Measurements from ENCODE around the gene ZNF768.

ZNF768 gene

DNA sequence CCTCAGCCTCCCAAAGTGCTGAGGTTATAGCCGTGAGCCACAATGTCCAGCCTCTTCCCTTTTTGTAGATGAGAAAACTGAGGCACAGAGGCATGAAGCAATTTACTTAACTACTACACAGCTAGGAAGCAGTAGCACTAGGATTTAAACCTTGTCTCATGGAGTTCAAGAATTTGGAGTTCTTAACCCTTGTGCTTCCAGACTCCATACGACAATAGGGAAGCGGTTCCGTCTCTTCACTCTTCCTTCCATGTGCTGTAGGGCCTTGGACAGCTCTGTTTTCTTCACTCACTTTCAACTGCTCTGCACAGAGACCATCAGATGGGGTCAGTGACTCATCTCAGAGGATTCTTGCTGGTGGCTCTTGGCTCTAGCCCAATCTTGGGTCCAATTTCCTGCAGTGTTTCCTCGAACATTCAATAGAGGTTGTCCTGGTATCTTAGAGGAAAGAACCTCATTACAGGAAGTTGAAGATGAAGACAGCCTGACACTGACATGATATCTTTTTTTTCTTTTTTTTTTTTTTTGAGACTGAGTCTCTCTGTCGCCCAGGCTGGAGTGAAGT, 34.5 kb downstream of the ZNF768 start:
- H3K27ac ChIP-seq: no peak overlapping the region
- TF ChIP-seq ZFX (IDR thresholded peaks at IDR 0.05; ENCODE audit: borderline replicate concordance) (no peak), CTCF (IDR thresholded peaks at IDR 0.05) (no peak)

DNA sequence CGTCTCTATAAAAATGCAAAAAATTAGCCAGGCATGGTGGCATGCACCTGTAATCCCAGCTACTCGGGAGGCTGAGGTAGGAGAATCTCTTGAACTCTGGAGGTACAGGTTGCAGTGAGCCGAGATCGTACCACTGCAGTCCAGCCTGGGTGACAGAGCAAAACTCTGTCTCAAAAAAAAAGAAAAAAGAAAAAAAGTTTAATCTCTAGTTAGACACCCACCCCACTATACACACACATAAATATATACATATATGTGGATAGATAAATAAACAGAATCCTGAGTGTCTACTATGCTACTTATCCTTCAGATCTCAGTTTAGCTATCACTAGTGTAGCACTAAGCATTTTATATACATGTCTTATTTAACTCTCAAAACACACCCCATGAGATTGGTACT, 35.1 kb downstream of the ZNF768 start:
- no peak overlapping the region for H3K27ac ChIP-seq
- TF ChIP-seq CTCF (IDR thresholded peaks at IDR 0.05): no peak
- no peak for TF ChIP-seq ZFX (IDR thresholded peaks at IDR 0.05; ENCODE audit: borderline replicate concordance)

GRCh38 chr16:30490210-30490609, 36.2 kb downstream of the ZNF768 start:
- TF ChIP-seq ZFX (IDR thresholded peaks at IDR 0.05; ENCODE audit: borderline replicate concordance) (no peak), CTCF (IDR thresholded peaks at IDR 0.05) (no peak)
- no peak overlapping the region for H3K27ac ChIP-seq

GRCh38 chr16:30488764-30489605, 37.4 kb downstream of the ZNF768 start:
- H3K27ac ChIP-seq: no peak overlapping the region

GRCh38 chr16:30485818-30486436, 40.4 kb downstream of the ZNF768 start:
- TF ChIP-seq CTCF (IDR thresholded peaks at IDR 0.05) (no peak), ZFX (IDR thresholded peaks at IDR 0.05; ENCODE audit: borderline replicate concordance) (no peak)
- H3K27ac ChIP-seq: no peak overlapping the region

More at GRCh38 chr16:30488764-30489605, 37.4 kb downstream of the ZNF768 start:
- TF ChIP-seq ZFX (IDR thresholded peaks at IDR 0.05; ENCODE audit: borderline replicate concordance): no peak
- TF ChIP-seq CTCF (IDR thresholded peaks at IDR 0.05): no peak

DNA sequence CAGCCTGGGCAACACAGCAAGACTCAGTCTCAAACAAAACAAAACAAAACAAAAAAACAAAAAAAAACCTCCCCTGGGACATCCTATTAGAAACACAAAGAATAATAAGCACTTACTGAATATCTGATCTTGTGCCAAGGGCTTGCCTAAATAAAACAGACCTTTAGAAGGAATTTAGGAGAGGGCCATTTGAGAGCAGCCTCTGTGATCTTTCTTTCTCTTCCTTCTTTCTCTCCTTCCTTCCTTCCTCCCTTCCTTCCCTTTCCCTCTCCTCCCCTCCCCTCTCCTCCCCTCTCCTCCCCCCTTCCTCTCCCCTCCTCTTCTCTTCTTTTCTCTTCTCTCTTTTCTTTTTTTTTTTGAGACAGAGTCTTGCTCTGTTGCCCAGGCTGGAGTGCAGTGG, 41.5 kb downstream of the ZNF768 start:
- TF ChIP-seq CTCF (IDR thresholded peaks at IDR 0.05): no peak
- TF ChIP-seq ZFX (IDR thresholded peaks at IDR 0.05; ENCODE audit: borderline replicate concordance): no peak
- no peak overlapping the region for H3K27ac ChIP-seq

- H3K27ac ChIP-seq: no peak overlapping the region
- TF ChIP-seq CTCF (IDR thresholded peaks at IDR 0.05) (peak; percentile 20; the same call in 1 of the 2 replicates), ZFX (IDR thresholded peaks at IDR 0.05; ENCODE audit: borderline replicate concordance) (no peak)
These were observed 44.0 kb downstream of the ZNF768 start for GRCh38 chr16:30482366-30482765.
